NCI-H2171 treated with DMSO at 0.1 percent for 48 hours (cell line): ENCODE data around the gene CRB2.

ENCODE experiments used
- DNase-seq: peaks from one replicate; lab custom pipeline; 2025; lab: John Stamatoyannopoulos, UW

CRB2 gene

GRCh38 chr9:123406691-123407216 is 50.8 kb downstream of the CRB2 start:
- DNase-seq = peak; percentile 68

GRCh38 chr9:123407217-123407851 is 51.3 kb downstream of the CRB2 start:
- peak; percentile 43 for DNase-seq

DNA sequence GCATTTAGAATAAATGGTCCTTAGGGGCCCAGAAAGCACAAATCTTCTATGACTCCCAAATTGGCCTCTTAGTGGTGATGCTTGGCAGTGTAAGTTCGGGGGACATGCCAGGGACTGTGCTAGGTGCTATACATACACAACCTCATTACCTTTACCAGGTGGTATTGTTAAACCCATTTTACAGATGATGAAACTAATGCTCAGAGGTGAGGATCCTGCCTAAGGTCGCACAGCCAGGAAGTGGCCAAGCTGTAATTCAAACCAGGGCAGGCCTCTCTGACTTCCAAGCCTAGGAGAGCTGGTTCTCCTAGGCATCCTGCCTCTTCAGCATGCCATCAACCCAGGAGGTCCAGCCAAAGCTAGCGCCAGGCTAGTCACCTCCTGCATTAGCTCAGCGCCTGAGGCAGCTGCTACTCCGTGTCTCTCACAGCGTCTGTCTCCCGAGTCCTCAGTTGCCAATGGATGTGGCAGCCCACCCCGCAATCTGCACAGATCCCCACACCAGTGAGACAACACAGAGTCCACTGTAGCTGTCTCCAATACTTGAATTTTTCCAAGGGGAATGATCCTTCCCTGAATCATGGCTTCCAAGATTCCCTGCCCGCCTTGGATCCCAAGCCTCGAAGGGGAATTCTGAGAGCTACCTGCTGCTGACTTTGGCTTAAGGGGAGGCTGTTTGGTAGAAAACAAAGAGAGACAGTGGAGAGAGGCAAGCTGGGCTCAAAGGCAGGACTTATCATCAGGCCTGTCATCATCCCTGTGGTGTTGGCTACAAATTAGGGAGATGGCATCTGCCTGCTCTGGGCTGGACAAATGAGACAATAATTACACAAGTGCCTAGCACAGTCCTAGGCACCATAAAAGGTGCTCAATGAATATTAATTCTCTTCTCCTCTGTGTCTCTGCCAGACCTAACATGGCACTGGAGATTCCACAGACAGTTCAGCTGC is 52.6 kb downstream of the CRB2 start:
- no peak for DNase-seq

- DNase-seq = no peak
These were observed 54.4 kb downstream of the CRB2 start for GRCh38 chr9:123410281-123410910.

- DNase-seq = no peak
These were observed 55.2 kb downstream of the CRB2 start for GRCh38 chr9:123411191-123411590.

GRCh38 chr9:123411636-123412035 is 55.6 kb downstream of the CRB2 start:
- DNase-seq = no peak

GRCh38 chr9:123412171-123412820 is 56.3 kb downstream of the CRB2 start:
- DNase-seq = no peak

DNA sequence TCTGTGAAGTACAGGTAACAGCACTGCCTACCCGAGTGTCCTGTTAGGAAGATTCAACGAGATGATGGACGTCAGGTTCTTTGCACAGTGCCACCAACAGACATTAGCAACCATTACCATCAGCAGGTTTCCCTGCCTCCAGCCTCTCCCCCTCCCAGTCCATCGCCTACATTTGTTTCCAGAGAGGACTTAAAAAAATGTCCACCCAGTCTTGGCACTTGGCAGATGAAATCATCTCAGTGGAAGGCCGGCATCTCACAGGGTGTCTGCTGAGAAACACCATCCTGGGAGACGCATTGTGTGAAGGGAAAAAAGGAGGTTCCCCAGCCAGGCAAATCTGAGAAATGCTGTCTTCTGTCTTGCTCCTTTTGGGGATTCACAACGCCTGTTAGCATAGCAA is 58.2 kb downstream of the CRB2 start:
- no peak for DNase-seq

- DNase-seq = peak; percentile 35
These were observed 59.2 kb downstream of the CRB2 start for GRCh38 chr9:123414936-123415930.

DNA sequence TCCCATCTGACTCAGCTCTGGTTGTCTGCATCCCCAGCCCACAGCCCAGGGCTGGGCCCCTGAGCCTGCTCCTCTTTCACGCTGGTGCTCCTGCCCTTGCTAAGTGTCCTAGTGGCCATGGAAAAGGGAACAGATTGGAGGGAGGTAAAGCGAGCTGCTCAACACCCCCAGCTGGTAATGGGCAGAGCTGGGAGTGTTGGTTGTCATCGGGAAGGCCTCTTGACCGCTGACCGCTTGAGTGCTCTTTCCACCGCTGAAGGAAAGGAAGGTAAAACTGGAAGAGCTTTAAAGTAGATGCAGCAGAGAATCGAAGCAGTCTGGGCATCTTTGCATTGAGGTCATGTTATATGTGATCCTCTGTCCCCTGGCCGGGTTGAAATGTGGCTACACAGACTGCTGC is 60.2 kb downstream of the CRB2 start:
- no peak for DNase-seq

DNA sequence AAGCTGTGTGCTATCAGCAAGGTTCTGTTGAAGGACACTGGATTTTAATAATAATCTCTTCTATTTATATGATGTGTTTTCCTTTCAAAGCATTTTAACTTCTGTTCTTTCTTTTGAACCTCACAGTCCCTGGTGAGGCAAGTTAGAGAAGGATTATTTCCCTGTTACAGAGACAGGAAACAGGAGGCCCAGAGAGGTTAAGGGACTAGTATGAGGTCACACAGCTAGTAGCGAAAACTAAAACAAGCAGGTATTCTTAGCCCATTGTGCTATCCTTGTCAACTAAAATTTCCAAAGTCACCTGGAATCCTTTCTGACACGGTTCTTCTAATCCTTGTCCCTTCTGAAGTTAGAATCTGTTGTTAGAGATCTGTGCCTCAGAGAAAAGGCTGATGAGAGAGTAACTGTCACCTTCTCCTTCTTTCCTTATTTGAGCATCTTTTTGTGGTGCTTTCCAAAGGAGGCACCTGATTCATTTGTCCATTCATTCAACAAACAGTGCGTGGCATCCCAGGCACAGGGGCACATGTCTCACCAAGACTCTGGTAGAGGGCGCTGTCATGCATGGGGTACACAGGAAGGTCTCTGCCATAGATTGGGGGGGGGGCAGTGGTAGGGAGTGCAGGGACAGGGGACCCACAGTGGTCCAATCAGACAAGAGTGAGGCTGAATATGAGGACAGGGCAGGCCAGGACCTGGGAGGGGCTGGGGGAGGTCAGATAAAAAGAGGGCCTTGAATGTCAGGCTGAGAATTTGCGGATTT is 61.5 kb downstream of the CRB2 start:
- no peak for DNase-seq

- DNase-seq = no peak
These were observed 62.0 kb downstream of the CRB2 start for GRCh38 chr9:123418052-123418430.

DNA sequence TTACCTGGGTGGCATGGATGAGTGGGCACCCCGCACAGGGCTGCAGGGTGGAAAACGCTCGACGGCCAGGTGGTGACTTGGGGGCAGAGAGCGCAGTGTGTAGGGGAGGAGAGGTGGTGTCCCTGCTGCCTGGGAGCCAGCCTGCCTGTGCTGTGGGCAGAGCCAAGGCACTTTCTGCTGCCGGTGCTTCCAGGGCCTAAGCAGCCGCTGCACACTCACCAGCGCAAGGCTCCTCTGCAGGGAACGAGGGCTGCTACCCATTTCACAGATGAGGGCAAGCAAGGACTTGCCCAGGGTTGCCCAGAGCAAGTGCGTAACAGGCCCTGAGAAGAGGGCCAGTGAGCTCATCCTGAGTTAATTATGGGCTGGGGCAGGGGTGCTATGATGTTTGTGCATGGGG is 62.5 kb downstream of the CRB2 start:
- DNase-seq = no peak

GRCh38 chr9:123419091-123419490 is 63.1 kb downstream of the CRB2 start:
- DNase-seq = no peak

DNA sequence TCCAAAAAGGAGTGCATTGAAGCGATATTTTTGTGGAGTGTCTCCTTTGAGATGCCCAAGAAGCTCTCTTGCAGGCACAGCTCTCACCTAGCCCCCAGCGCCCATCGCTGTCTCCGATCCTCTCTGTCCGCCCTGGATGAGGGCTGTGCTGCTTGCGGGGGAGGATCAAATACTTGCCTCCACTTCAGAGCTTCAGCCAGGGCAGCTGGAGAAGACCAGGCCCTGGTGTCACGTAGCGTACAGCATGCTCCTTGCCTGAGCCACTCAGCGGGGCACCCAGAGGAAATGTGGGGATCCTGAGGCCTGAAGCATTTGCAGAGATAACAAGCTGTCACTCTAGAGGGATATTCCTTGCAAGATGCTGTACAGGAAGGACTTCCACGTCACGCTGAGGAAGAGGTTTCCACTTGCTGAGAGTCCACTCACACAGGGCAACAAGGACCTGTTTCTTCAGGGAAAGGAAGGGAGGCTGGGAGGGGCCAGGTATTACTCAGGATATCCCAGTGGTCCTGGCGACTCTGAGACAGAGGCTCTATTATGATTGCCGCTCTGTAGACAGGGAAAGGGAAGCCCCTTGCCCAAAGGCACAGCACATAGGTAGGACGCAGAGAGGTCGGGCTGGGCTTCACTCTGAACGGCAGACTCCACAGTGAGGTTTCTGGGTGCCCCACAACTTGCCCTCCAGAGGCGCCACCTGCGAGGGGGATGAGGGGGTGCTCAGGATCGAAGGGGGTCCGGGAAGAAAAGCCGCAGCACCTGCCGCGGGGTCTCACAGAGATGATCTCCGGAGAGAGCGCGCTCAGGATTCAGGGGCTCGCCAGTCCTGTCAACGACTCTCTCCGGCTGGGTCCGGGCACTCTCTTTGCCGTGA is 64.0 kb downstream of the CRB2 start:
- no peak for DNase-seq

GRCh38 chr9:123420592-123421111 is 64.7 kb downstream of the CRB2 start:
- DNase-seq = no peak

DNA sequence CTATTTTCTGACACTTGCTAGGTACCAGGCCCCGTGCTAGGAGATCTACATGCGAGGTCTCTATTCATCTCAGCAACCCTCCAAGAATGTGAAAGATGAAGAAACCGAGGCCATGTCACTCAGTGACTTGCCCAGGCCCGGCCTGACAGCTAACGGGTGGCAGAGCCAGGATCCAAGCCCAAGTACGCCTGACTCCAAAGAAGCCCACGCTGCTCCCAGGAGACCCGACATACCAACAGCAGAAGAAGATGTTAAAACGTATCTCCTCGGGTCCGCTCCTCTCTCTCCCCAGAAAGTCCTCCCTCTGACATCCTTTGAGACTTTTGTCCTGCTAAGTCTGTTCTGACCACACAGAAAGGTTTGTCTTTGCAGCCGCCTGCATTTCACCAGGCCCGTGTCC is 65.2 kb downstream of the CRB2 start:
- no peak for DNase-seq

DNA sequence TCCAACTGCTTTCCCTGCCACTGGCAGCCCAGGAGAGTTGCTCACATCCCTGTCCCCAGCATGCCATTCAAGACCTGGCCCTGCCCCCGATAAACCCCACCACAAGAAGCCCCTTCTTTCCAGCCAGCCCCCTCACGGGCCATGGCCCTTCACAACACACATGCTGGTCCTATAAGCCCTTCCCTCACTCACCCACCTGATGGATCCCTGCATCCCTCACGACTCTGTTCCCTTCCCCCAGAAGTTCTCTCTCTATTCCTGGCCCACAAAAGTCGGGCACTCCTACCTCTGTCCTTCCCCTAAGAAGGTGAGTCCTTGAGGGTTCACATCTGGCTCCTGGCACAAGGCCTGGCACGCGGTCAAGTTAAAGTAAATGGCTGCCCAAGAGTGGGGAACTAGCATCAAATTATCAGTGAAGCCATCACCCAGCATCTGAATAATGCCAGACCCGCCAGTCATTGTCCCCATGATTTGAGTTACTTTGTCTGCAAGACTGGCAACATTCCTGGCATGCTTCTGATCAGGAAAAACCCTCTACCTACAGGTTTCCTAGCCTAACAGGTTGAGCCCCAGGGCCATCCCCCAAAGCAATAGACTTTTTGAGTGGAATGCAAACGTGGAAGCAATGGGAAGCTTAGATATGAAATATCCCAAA is 65.9 kb downstream of the CRB2 start:
- no peak for DNase-seq
